ENCODE data around the gene ATP1B2.
"Not testable (repeated sequence)": the region's sequence is repeated elsewhere in the genome, so short reads cannot be mapped to it uniquely, and the experiment has no call there.

Gene ATP1B2

DNA sequence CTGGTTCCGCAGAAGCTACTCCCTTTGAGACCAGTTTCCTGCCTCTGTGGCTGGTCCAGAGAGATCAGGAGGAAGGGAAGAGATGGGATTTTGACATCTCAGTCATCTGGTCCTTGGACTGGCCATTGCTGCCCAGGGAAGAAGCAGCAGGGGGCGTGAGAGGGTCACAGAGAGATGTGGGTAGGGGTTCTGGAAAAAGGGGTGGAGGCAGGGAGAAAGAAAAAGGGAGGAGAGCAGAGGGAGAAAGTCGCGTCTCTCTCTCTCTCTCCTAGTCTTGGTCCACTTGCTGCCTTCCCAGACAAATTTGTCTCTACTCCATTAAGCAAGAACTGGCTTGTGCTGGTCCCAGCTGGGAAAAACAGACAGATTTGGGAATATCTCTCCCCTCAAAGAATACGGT, 16.3 kb upstream of the ATP1B2 start:
- no peak for DNase-seq (ENCODE audit: low read depth)

DNA sequence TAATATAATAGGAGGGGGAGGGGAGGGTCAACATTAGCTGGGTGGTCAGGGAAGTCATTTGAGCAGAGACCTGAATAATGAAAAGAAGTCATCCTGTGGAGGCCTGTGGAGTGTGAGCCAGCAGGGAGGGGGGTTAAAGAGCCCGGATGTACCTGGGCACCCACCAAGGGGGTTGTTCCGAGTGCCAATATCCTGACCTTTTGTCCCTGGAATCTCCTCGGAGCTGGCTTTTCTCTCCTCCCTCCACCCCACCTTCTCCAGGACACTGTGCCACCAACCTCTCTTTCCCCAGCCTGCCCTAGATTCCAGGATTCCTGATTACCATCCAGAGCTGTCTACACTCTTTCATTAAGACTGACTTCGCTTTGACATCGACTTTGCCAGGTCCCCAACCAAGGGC, 14.6 kb upstream of the ATP1B2 start:
- no peak for DNase-seq (ENCODE audit: low read depth)

DNA sequence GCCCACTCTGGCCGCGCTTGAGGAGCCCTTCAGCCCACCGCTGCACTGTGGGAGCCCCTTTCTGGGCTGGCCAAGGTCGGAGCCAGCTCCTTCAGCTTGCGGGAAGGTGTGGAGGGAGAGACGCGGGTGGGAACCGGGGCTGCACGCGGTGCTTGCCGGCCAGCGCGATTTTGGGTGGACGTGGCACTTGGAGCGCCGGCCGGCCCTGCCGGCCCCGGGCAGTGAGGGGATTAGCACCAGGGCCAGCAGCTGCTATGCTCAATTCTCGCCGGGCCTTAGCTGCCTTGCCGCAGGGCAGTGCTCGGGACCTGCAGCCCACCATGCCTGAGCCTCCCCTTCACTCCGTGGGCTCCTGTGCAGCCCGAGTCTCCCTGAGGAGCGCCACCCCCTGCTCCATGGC, 9.9 kb upstream of the ATP1B2 start:
- DNase-seq (ENCODE audit: low read depth): no peak

DNA sequence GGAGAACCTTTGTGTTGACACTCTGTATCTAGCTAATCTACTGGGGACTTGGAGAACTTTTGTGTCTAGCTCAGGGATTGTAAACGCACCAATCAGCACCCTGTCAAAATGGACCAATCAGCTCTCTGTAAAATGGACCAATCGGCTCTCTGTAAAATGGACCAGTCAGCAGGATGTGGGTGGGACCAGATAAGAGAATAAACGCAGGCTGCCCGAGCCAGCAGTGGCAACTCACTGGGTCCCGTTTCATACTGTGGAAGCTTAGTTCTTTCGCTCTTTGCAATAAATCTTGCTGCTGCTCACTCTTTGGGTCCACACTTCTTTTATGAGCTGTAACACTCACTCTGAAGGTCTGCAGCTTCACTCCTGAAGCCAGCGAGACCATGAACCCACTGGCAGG, 9.1 kb upstream of the ATP1B2 start:
- DNase-seq (ENCODE audit: low read depth): not testable (repeated sequence)

DNA sequence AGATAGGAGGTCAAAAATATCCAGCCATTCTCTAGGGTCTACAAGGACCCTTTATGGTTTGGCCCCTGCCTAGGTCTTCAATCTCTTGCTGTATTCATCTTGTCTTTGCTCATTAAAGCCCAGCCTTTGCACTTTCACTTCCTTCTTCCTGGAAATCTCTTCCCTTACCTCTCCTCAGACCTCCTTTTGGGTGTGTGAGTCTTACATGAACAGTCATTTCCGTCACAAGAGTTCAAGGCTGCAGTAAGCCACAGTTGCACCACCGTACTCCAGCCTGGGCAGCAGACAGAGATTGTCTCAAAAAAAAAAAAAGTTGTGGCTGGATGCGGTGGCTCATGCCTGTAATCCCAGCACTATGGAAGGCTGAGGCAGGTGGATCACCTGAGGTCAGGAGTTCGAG, 6.0 kb upstream of the ATP1B2 start:
- no peak for DNase-seq (ENCODE audit: low read depth)

DNA sequence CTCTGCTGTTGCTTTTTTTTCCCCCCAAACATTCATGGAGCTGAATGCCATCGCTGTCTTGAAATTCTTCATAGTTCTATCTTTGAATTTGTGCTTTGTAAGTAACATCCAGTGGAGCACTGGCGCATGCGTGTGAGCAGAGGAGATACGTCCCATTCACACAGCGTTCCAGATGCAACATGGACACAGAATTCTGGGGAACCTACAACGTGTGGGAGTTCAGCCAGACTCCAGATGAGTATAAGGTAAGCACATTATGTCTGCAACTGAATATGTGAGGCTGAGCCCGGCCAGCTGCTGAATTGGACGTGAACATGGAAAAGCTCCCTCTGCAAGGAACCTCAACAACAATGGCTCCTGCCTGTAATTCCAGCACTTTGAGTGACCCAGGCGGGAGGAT, 4.3 kb upstream of the ATP1B2 start:
- no peak for DNase-seq (ENCODE audit: low read depth)

DNA sequence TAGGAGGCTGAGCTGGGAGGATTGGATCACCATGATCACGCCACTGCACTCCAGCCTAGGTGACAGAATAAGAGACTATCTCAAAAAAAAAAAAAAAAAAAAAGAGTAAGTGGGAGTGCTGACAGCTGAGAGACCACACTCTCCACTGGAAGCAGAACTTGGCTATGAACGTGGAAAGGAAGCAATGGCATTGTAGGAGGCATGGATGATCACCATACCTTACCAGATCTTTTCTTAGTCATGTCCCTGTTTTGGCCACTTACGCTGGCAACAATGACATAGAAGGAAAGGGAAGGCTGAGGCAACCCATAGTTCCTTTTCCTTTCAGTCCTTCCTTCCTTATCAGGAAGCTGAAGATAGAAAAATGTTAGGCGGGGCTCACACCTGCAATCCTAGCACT, 3.7 kb upstream of the ATP1B2 start:
- no peak for DNase-seq (ENCODE audit: low read depth)

DNA sequence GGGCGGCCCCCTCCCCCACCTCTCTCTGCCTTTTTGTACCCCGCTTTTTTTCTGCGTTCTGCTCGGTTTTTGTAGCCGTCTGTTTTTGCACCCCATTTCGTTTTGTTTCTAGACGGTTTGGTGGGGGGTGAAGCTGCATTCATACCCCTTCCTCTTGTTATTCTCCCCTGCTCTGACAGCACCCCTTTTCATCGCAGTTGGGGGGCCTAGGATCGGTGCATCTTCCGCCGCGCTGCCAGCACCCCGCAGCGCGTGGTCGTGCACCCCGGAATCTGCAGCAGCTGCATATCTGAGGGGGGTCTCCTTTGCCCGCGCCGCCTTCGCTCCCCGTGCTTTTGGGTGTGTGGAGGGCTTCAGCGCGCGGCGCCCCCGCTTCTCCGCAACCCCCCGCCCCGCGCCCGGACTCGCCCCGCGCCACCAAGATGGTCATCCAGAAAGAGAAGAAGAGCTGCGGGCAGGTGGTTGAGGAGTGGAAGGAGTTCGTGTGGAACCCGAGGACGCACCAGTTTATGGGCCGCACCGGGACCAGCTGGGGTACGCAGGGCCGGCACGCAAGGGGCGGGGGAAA, 455 bp downstream of the ATP1B2 start:
- no peak for DNase-seq (ENCODE audit: low read depth)

DNA sequence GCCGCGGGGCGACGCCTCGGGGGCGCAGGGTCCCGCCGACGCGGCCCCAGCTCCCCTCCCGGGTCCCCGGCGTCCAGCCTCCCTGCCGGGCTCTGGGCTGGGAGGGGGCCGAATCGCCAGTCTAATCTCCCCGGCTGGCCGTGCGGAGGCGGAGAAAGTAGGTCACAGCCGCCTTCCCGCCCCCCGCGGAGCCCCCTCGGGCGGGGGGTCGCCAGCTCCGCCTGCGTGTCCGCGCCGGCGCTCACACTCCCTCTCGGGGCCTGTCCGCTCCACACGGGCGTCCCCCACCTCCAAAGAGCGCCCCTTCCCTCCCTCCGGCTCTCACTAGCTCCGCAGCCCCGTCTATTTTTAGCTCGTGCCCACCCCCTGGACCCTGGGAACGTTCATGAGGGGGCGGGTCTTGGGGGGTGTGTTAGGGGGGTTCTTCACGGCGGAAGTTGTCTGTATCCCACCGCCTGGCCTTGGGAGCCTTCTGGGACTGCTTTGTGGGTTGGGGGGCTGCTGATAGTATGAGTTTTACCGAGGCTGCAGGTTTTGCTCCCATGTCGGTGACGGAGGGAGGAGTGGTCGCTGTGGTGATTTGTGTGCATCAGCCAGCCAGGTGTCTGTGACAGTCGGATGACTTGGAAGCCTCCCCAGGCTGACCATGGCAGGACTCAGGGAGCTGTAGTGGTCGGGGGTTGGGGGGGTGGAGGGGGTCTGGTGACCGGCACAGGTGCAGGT, 1.1 kb downstream of the ATP1B2 start:
- DNase-seq (ENCODE audit: low read depth): no peak

DNA sequence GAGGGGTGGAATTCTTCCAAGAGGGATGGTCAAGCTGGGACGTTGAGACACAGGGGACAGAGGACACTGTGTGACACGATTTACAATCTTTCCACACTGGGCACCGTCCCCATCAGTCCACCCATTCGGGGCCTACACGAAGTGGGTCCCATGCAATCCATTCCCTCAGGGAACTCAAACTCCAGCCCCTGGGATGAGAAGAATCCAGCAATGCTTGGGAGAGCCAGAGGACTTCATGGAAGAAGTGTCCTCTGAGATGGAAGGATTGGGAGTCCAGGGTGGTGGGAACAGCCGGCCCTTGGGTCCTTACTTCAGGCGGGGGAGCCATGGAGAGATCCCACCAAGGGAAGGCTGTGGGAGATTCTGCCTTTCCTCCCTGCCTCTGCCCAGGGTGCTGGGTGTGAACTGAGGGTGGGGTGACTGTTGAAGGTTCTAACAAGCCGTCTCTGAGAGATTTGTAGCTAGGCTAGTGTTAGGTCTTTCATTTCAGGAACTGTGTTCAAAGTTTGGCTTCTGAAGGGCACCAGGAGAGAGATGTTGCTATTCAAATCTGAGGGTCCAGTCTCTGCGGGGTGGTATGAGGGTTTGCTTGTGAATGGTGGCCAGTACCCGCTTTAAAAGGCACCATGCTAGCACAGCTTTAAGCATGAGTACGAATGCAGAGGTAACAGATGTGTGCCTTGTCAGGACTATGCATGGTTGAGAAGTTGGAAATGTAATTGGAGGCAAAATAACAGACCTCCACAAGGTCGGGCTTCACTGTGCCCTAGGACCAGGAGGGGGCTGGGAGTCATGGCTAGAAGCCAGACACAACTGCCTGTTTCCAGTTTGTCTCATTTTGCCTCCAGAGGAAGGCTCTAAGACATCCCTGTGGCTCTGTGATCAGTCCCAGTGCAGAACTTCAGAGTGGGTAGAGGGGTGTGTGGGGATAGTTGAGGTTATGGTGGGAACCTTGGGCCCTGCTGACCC, 1.9 kb downstream of the ATP1B2 start:
- DNase-seq (ENCODE audit: low read depth): no peak

DNA sequence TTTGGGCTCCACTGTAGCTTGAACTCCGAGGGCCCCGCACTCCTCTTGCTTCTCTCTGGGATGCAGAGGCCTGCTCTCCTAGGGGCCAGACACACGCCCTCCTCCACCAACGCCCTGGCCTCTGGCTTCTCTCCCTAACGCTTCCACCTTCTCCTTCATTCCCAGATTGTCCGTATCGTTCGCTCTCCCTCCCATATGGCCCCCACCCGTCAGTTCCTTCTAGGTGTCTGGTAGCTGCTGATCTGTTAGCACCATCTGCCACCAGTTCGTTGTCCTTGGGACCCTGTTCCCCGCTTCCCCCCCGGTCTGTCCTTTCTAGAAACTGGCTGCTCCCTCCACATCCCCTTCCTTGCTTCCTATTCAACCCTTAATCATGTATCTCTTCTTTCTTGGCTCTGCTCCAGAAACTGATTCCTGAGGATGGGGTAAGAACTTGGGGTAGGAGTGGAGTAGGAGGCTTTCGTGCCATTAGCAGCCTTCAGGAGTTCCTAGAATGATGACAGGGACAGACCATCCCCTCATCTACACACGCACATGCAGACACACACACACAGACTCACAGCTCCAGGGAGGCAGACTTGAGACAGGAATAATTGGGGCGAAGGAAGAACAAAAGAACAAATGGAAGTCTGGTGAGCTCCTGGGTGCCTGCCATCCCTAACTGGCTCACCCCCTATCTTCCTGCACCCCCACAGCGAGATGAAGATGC, 4.3 kb downstream of the ATP1B2 start:
- no peak for DNase-seq (ENCODE audit: low read depth)

DNA sequence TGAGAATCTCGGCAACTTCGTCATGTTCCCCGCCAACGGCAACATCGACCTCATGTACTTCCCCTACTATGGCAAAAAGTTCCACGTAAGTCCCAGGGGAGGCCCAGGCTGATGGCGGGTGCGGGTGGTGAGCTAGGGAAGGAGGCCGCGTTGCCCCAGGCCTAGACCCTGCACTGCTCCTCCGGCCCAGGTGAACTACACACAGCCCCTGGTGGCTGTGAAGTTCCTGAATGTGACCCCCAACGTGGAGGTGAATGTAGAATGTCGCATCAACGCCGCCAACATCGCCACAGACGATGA, 4.8 kb downstream of the ATP1B2 start:
- no peak for DNase-seq (ENCODE audit: low read depth)

DNA sequence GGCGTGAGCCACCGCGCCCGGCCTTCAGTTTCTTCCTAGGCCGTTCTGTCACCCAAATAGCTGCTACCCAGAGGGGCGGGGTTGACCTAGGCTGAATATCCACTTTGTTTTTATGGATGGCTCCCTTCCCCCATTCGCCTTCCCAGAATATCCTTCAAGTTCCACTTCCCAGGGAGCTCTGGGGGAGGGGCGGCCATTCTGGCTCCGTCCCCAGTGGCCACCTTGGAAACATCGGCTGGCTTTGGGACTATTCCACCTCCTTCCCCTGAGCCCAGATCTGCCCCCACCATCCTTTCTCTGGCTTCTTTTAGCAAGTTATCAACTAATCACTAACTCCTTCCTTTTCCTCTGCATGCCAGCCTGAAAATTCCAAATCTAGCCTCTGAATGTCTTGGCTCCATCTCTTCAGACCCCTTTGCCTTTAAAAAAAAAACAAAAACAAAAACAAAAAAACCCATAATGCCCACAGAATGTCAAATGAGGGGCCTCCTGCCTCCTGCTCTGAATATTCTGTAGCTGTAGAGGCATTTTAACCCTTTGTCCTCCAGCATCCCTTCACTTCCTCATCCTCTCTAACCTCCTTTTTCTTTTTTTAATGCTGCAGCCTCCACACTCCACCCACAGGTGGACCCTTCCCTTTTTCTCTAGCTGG, 6.4 kb downstream of the ATP1B2 start:
- DNase-seq (ENCODE audit: low read depth): no peak

DNA sequence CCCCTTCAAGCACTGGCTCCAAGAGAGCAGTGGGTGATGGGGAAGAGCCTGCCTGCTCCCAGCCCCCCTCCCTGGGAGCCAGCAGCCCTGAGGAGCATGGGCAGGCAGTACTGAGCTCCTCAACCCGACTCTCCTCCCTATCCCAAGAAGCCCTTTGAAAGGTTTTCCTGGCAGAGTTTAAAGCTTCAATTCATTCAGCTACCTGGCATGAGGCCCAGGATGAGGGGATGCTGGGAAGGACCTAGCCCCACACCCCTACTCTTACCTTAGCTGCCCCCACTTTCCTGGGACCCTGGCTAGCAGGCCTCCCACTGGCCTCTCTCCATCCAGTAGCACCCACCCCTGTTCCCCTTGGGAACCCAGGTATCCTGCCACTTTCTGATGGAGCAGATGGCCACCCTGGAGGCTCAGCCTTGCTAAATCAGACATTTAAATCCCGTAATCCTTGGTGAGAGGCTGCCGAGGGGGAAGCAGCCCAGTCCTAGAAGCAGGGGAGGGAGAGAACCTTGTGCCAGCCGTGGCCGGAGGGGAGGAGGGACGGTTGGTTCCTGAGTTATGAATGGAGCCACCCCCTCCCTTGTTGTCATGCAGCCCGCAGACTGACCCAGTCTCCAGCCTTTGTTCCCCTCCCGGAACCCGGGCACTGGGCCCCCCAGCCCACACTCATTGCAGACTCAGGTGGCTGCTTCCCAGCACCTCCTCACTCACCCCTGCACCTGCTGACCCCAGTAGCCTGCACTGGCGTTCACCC, 17.1 kb downstream of the ATP1B2 start:
- DNase-seq (ENCODE audit: low read depth): no peak

DNA sequence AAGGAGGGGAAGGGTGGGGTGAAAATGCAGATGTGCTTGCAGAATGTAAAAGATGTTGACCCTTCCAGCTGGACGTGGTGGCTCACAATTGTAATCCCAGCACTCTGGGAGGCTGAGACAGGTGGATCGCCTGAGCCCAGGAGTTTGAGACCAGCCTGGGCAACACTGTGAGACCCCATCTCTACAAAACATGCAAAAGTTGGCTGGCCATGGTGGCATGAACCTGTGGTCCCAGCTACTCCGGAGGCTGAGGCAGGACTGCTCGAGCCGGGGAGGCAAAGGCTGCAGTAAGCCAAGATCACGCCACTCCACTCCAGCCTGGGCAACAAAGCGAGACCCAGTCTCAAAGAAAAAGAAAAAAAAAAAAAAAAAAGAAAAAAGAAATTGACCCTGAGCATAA, 17.8 kb downstream of the ATP1B2 start:
- no peak for DNase-seq (ENCODE audit: low read depth)

DNA sequence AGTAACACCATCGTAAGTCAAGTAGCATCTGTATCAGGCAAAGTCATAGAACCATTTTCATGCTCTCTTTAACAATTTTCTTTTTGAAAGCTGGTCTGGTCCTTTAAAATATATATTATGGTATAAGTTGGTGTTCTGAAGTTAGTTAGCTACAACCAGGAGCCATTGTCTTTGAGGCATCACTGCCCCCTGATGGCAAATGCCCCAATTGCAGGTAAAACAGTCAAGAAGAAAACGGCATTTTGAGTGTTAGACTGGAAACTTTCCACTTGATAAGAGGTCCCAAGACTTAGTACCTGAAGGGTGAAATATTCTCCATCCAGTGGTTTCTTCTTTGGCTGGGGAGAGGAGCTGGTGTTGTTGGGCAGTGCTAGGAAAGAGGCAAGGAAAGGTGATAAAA, 22.5 kb downstream of the ATP1B2 start:
- DNase-seq (ENCODE audit: low read depth): no peak

DNA sequence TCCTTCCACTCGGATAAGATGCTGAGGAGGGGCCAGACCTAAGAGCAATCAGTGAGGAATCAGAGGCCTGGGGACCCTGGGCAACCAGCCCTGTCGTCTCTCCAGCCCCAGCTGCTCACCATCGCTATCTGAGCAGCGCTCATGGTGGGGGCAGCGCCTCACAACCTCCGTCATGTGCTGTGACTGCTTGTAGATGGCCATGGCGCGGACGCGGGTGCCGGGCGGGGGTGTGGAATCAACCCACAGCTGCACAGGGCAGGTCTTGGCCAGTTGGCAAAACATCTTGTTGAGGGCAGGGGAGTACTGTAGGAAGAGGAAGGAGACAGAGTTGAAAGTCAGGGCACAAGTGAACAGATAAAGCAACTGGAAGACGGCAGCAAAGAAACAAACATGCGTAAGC, 24.2 kb downstream of the ATP1B2 start:
- DNase-seq (ENCODE audit: low read depth): no peak

DNA sequence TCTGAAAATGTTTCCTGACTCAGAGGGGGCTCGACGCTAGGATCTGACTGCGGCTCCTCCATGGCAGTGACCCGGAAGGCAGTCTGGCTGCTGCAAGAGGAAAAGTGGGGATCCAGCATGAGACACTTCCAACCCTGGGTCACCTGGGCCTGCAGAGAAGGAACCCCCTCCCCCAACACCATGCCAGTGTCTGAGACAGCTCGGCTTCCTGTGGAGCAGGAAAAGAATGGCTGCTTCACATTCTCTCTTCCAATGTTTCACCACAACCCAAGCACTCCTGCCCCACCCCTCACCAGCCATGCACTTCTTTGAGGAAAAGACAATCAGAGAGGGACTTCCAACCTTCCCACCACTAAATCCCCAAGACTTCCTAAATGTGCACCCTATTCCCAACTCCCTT, 25.8 kb downstream of the ATP1B2 start:
- DNase-seq (ENCODE audit: low read depth): no peak

DNA sequence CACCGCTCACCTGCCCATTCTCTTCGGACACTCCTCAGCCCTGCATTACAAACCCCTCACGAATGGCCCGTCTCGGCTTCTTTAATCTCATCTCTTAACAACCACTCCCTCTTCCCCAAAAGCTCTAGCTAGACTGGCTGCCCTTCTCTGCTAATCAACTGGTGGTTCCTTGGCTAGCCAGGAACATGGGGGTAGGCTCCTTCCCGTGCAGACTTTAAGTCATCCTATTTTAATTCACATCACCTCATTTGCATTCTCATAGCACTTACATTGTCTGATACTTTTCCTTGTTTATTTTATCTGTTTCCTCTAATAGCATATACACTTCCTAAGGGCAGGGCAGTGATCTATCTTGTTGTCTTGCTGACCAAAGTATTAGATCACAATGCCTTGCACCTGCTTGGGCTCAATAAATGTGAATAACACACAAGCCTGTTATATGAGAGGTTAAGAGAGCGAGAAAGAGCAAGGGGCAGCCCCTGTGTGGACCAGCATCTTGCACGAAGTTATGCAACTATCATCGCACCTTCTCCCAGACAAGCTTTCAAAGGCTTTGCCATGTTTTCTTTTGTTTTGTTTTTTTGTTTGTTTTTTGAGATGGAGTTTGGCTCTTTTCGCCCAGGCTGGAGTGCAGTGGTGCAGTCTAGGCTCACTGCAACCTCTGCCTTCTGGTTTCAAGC, 26.8 kb downstream of the ATP1B2 start:
- DNase-seq (ENCODE audit: low read depth): no peak

DNA sequence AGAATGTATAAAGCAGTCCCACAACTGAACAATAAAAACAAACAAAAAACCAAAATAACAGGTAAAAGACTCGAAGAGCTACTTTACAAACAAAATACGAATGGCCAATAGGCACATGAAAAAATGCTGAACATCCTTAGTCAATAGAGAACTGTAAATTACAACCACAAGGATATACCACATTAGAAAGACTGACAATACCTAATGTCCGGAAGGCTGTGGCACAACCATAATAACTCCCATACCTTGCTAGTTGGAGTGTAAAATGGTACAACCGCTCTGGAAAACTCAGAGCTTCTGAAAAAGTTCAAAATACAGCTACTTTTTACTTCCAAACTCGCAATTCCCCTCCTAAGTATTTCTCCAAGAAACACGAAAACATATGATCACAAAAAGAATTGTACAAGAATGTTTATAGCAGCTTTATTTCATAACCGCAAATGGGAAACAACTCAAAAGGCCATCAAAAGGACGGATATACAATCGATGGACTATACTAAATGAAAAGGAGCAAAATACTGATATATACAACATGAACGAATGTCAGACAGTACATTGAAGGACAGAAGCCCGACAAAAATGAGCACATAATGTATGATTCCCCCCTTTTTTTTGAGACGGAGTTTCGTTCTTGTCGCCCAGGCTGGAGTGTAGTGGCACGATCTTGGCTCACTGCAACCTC, 34.3 kb downstream of the ATP1B2 start:
- no peak for DNase-seq (ENCODE audit: low read depth)

All from stimulated activated CD8-positive, alpha-beta memory T cell treated with anti-CD3 and anti-CD28 coated beads, Interleukin-12 subunit alpha, Interleukin-12 subunit beta, amount 100 ng/mL, for 4 hours (primary cell).